Suppressor macrophage (primary cell): ENCODE measurements around the gene MEAK7.

ENCODE experiments used
- DNase-seq, 4 experiments: peaks; one replicate each; pipeline ENCODE4 v3.0.0-alpha.2; 2020 to 2022

The MEAK7 gene

GRCh38 chr16:84511831-84512230 is 7.4 kb upstream of the MEAK7 start:
- DNase-seq = no peak

DNA sequence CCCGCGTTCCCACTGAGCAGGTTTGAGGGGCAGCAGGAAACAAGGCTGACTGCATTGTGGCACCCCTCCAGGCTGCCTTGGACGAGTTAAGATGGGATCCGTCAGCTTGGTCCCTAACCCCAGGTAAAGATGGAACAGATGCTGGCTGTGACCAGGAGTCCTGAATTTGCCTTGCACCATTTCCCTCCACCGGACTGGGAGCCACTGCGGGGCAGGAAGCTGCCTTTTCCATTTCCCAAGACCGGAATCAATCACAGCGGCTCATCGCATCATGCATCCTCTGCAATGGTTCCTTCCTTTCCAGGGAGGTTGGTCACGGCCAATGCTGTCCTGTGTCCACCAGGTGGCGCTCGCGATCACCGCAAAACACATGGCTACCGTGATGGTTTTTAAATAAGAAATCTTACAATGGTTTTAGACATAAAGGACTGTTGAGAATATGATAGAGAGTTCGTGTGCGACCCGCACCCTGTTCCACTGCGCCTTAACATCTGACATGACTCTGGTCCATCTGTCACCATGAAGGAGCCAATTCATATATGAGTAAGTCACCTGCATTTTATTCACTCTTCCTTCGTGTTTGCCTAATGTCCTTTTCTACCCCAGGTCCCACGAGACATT is 6.8 kb upstream of the MEAK7 start:
- DNase-seq = peak; percentile 89 to 94 (median 93)

- no peak for DNase-seq
Measured at GRCh38 chr16:84509032-84509950, 4.8 kb upstream of the MEAK7 start.

DNA sequence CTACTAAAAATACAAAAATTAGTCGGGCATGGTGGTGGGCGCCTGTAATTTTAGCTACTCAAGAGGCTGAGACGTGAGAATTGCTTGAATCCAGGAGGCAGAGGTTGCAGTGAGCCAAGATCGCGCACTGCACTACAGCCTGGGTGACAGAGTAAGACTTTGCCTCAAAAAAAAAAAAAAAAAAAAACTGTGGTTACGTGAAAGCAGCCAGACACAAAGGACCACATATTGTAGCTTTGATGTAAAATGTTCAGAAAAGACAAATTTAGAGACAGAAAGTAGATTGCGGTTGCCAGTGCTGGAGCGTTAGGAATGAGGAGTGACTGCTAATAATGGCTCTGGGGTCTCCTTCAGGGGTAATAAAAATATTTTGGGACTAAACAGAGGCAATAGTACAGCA is 4.0 kb upstream of the MEAK7 start:
- DNase-seq = no peak

- peak; percentile 34 to 70 (median 62) for DNase-seq
Measured at GRCh38 chr16:84507011-84507982, 2.8 kb upstream of the MEAK7 start.

DNA sequence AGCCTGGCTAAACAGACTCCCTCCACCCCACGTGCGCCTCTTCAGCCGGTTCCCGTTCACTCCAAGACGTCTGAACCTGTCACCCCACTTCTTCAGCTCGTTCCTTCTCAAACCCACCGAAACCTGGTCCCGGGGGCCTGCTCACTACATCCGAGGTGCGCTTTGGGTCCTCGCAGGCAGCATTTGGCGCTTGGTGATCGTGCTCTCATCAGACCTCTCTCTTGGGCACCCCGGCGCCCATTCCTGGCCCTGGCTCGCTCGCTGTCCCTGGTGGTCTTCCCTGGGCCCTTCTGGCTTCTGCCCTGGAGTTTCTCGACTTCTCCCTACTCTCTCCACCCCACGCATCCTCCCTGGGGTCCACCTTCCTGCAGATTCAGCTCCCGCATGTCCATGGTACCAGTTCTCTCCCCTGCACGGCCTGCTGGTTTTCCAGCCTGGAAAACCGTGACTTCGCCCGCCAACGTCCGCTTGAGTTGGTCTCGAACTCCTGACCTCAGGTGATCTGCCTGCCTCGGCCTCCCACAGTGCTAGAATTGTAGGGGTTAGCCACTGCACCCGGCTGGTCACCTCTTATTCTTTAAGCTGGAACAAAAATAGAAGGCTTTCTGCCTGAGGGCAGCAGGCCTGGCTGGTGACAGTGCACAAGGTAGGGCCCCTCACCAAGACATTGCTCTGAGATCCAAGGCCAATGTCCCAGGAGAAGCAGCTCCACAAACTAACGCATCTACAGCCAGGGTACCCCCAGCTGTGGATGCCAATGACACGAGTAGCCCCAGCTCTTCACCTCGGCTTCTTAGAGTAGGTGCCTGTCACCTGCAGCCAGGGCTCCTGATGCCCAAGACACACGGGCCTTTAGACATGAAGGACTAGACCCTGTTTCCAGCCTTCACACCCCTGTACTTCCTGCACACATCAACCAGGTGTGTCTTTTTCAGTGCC is 1.1 kb upstream of the MEAK7 start:
- DNase-seq = no peak

DNA sequence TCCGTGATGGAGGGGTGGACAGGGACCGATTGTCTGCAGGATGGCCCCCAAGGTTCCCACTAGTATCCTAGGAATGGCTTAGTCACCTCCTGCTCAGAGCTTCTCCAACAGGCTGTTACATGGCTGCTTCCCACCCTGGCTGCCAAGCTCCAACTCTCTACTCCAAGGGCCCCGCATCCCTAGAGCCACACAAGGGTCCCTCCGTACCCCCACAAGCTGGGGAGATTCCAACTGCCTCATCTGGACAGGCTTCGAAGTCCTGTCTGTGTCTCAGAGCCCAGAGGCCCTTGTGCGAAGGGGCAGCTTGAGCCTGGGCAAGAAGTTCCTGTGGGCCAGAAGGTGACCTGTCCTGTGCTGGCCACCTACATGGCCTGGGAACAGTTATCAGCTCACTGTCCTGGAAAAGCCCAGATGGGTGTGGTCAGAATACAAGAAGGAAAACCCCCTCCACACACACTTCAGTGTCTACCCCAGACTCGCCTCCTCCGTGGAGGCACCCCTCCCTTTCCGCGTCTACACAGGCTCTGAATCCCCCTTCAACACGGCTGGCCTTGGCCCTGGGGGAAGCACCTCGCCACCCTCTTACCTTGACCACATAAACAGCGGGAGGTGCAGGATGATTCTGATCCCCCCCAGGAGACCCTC is 586 bp downstream of the MEAK7 start:
- DNase-seq = peak in 1 of 4 experiments; percentile 15

- DNase-seq = no peak
Measured at GRCh38 chr16:84502581-84502980, 1.9 kb downstream of the MEAK7 start.

GRCh38 chr16:84502075-84502474 is 2.4 kb downstream of the MEAK7 start:
- no peak for DNase-seq

DNA sequence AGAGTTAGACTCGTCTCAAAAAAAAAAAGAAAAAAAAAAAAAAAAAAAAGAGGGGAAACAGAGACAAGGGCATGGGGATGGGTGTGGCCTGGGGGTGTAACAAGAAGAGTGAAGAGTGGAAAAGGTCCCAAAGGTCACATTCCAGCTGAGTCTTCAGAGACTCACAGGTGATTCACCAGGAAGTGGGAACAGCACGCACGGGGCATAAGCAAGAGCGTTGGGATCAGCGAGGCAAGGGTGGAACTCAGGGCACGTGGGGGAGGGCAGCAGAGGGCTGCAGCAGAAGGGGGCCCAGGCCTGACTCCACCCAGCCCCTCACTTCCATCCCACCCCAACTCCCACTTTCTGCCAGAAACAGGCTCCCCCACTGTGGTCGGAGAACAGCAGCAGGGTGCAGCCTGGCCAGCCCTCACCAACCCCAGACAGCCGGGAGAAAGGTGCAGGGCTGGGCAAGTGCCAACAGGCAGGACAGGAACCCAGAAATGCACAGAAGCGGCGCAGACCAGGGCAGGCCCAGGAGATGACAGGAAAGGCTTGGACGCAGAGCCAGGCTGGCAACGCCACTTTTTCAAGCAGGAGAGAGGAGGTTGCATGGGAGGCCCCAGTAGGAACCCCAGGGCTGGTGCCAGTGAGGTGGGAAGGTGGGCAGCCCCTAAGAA is 3.3 kb downstream of the MEAK7 start:
- no peak for DNase-seq

GRCh38 chr16:84500531-84500930 is 3.9 kb downstream of the MEAK7 start:
- no peak for DNase-seq

DNA sequence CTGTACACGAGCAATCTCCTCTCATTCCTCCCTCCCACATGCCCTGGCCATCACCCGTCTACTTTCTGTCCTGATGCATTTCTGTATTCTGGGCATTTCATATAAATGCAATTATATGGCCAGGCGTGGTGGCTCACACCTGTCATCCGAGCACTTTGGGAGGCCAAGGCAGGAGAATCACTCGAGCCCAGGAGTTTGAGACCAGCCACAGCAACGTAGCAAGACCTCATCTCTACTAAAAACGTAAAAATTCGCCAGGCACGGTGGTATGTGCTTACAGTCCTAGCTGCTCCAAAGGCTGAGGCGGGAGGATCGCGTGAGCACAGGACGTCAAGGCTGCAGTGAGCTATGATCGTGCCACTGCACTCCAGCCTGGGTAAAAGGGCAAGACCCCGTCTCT is 4.8 kb downstream of the MEAK7 start:
- DNase-seq = no peak

DNA sequence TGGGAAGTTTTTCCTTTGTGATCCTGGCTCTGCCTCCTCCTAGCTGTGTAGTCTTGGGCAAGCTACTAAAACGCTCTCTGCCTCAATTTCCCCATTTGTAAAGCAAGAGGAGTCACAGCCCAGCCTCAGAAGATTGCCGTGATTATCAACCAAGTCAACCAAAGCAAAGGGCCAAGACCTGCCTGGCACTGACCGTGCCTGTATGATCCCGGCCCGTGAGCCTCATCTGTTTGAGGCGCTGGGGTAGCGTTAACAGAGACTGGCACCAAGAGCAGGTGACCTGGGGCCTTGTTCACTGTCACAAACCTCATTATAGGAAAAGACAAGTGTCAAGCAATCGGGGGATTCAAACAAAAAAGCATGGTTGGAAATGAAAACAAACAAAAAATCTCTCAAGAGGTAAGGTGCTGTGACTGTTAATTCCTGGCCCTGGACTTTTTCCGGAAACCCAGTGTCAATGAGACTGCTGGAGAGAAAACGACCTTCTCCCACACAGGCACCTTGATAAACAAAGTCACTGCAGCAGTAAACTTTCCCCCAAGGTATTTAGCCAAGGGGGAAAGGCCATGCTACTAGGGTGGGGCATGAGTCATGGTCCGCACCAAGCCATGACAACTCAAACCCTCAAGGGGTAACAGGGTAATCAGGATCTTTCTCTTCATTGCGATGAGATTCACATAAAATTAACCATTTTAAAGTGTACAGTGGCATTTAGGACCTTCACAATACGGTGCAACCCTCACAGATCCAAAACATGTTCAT is 5.4 kb downstream of the MEAK7 start:
- DNase-seq = no peak

- DNase-seq = no peak
Measured at GRCh38 chr16:84498223-84498610, 6.2 kb downstream of the MEAK7 start.

GRCh38 chr16:84497418-84498222 is 6.8 kb downstream of the MEAK7 start:
- DNase-seq = no peak

DNA sequence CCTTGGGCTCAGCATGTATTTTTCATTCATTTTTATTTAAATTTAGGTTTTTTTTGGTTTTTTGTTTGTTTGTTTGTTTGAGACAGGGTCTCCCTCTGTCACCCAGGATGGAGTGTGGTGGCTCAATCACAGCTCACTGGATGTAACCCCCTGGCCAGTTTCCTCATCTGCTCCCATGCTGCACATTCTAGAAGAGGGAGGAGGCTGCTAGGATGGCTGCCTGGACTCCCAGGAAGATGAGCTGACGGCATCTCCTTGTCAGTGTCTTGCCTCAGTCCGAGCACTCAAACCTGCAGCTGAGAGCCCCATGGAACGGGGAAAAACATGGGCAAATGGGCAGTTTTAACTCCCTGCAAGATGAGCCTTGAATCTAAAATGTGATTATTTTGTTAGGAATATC is 7.5 kb downstream of the MEAK7 start:
- no peak for DNase-seq

- no peak for DNase-seq
Measured at GRCh38 chr16:84495506-84495905, 9.0 kb downstream of the MEAK7 start.

DNA sequence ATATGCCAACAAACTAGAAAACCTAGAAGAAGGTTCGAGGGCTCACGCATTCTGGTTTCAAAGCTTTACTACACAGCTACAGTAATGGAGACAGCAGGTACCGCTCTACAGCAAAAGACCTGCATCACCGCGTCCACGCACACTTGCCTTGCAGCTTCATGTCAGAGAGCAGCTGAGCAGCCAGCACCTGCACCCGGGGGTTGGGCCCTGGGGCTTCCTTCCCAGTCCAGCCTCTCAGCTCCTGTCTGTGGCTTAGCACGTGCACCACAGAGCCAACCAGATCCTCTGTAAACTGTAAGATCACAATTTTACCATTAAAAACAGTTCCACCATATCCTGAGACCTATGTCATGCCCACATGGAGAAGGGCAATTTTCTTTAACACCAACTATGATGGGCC is 15.3 kb downstream of the MEAK7 start:
- no peak for DNase-seq

DNA sequence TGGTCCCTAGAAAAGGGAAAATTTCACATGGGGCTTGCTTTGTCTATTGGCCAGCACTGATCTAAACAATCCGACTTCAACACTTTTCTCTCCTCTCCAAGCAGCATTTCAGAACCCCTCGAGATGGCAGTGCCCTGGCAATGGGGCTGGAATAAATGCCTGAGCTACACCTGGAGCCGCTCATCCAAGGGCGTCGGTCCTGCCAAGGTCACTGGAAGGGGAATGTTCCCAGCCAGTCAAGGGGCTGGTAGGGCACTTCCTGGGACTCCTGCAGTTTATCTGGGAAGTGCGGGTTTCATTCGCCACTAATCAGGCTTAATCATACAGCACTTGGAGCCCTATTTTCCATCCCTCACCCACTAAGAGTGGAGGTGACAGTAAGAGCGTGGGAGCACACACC is 17.1 kb downstream of the MEAK7 start:
- DNase-seq = no peak
